A673 (cell line): ENCODE results near the gene MRPL54.

Experiments used
- CTCF ChIP-seq: fragments of 300-800, 200-600 bp; sonication (generic); conservative IDR thresholded peaks from 2 replicates; pipeline ENCODE4 v1.5.1; 2017; ENCODE audit warnings: low read depth, mild to moderate bottlenecking, antibody characterized with exemption, low read length, moderate library complexity, mixed read lengths
- EZH2 ChIP-seq: fragments of 200-600 bp; sonication (generic); IDR thresholded peaks from 2 replicates; pipeline ENCODE4 v1.6.1; 2017; ENCODE audit warnings: borderline replicate concordance, low read depth, mild to moderate bottlenecking, mixed read lengths, antibody characterized with exemption, low read length; ENCODE audit not compliant: poor library complexity, severe bottlenecking

DNA sequence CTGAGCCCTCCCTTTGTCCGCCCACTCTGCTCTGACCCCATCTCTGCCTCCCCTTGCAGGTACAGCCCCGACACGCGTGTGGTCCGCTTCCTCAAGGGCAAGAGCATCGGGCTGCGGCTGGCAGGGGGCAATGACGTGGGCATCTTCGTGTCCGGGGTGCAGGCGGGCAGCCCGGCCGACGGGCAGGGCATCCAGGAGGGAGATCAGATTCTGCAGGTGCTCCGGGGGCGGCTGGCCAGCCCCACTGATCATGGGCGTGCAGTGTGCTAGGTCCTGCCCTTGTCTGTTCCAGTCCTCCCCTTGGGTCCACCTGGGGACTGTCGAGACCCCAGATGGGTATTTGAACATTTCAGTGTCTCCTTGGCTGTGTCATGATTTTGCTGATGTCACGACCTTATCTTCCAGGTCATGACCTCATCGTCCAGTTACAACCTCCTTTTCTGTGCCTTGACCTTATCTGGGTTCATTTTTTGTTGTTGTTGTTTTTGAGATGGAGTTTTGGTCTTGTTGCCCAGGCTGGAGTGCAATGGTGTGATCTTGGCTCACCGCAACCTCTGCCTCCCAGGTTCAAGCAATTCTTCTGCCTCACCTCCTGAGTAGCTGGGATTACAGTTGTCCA is 26.3 kb upstream of the MRPL54 start:
- TF ChIP-seq CTCF (no peak), EZH2 (no peak)
